ENCODE results near the gene RAP1GAP2. TPM values are rescaled to one million over a fixed set of nuclear protein-coding genes. Genes with fewer than 3 reads are reported as not detected.

Gene RAP1GAP2
- total RNA-seq, 4 donors from 2014 or later = 4.9 to 12.4 (median 10.0) TPM

DNA sequence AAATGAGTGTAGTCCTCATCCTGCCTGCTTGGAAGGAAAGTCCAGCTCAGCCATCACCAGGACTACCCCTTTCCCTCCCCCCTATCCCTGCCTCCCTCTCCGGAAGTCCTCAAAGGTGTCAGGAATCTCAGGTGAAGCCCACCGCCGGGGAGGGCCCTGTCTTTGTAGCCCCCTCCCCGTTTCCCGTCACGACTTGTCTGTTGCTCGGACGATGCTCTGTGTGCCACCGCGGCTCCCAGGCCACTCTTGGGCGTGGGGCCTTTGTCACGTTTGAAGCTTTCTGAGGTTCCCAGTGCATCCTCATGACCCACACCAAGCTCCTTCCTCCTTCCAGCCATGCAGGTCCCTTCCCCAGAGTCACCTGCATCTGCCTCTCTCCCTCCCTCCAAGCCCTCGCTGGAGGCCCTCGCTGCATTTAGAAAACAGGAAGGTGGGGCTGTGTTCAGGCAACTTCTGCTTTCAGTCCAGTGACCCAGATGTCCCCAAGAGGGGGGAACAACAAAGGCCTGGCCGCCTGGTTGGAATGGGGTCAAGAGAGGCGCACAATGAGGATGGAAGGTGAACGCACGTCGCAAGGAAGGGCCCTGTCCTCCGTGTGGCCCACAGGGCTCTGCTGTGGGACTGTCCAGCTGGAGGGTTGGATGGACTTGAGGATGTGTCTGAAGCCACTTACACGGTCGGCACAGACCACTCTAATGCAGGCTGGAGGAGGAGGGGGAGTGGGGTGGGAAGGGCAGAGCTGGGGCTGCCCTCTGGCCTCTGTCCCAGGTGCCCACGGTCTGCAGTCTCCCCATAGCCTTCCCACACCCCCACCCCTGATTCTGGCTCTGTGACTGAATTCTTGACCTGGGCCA lies 207.3 kb downstream of the RAP1GAP2 start:
- WGBS, 2 donors = 52 to 80% methylated on average over 2 to 15 of the region's 23 CpGs
- H3K4me3 ChIP-seq = peak overlapping the region; percentile 10 to 54 (median 35)
- no peaks in the 10 kb centered on the region for H3K27me3 ChIP-seq
- H3K4me1 ChIP-seq = peaks cover 23 to 38% (median 25%) of the 10 kb centered on the region in 3 donors
- intact Hi-C loops (cut with DNase I) = no loop called here
- DNase-seq = no peak
- TF ChIP-seq, protein P1, sequence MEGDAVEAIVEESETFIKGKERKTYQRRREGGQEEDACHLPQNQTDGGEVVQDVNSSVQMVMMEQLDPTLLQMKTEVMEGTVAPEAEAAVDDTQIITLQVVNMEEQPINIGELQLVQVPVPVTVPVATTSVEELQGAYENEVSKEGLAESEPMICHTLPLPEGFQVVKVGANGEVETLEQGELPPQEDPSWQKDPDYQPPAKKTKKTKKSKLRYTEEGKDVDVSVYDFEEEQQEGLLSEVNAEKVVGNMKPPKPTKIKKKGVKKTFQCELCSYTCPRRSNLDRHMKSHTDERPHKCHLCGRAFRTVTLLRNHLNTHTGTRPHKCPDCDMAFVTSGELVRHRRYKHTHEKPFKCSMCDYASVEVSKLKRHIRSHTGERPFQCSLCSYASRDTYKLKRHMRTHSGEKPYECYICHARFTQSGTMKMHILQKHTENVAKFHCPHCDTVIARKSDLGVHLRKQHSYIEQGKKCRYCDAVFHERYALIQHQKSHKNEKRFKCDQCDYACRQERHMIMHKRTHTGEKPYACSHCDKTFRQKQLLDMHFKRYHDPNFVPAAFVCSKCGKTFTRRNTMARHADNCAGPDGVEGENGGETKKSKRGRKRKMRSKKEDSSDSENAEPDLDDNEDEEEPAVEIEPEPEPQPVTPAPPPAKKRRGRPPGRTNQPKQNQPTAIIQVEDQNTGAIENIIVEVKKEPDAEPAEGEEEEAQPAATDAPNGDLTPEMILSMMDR (IDR thresholded peaks at IDR 0.05) = no peak
- no peak for TF ChIP-seq POLR2A (IDR thresholded peaks at IDR 0.05)
- H3K27ac ChIP-seq = peak overlapping the region; percentile 62 to 91 (median 85)
- no peaks in the 10 kb centered on the region for H3K9me3 ChIP-seq
- peaks cover 0 to 35% (median 4%) of the 10 kb centered on the region in 3 donors for H3K36me3 ChIP-seq

DNA sequence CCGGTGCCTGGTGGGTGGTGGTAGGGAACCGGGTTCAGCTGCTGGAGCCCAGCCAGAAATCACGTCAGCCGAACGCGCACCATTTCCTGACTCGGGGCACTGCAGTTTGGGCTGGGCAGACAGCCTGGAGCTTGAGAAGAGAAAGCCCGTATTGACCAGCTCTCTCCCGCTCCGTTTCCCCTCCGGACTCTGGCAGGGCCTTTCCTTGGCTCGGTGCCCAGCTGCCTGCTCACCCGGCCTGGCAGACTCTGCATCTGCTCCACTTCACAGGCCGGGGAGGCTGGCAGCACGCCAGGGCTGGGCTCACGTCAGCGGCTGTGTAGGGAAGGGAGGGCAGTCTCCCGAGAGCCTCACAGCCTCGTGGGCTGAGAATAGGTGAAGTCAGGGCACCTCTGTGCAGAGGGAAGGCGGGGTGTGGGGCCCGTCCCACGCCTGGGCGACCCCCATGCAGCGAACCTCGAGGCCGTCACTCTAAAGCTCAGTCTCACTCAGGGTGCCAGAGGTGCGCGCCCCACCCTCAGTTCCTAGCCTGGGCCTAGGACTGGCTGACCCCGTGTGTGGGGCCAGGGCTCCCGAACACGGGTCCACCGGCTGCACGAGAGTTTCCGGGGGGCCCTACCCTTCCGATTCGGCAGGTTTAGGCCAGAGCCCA lies 208.0 kb downstream of the RAP1GAP2 start:
- Histone ChIP-seq H3K27me3 (no peaks in the 10 kb centered on the region), H3K36me3 (peaks cover 0 to 35% (median 7%) of the 10 kb centered on the region in 3 donors), H3K4me3 (peak overlapping the region; percentile 10 to 54 (median 35)), H3K27ac (peak overlapping the region; percentile 62 to 91 (median 85)), H3K9me3 (no peaks in the 10 kb centered on the region), H3K4me1 (peaks cover 23 to 38% (median 25%) of the 10 kb centered on the region in 3 donors)
- 13 to 37% methylated on average over 10 to 15 of the region's 36 CpGs for WGBS, 2 donors
- TF ChIP-seq, protein P1 (IDR thresholded peaks at IDR 0.05) = no peak
- no peak for TF ChIP-seq POLR2A (IDR thresholded peaks at IDR 0.05)
- intact Hi-C loops (cut with DNase I) = no loop called here
- peak; percentile 77 for DNase-seq

GRCh38 chr17:3004925-3005324 lies 208.7 kb downstream of the RAP1GAP2 start:
- Histone ChIP-seq H3K27me3 (no peaks in the 10 kb centered on the region), H3K9me3 (no peaks in the 10 kb centered on the region), H3K36me3 (peaks cover 0 to 39% (median 7%) of the 10 kb centered on the region in 3 donors), H3K4me3 (peak overlapping the region in 1 of 4 donors; percentile 54), H3K4me1 (peaks cover 23 to 38% (median 25%) of the 10 kb centered on the region in 3 donors), H3K27ac (peak overlapping the region in 3 of 4 donors; percentile 85 to 91 (median 85))
- intact Hi-C loops (cut with DNase I) = no loop called here
- TF ChIP-seq, protein P1 (IDR thresholded peaks at IDR 0.05) = no peak
- no peak for TF ChIP-seq POLR2A (IDR thresholded peaks at IDR 0.05)
- no peak for DNase-seq
- WGBS, 2 donors = 68 to 97% methylated on average over 7 to 8 of the region's 13 CpGs

- DNase-seq = no peak
- Histone ChIP-seq H3K9me3 (no peaks in the 10 kb centered on the region), H3K27ac (no peak overlapping the region), H3K4me1 (peaks cover 23 to 38% (median 25%) of the 10 kb centered on the region in 3 donors), H3K27me3 (no peaks in the 10 kb centered on the region), H3K36me3 (peaks cover 0 to 44% (median 7%) of the 10 kb centered on the region in 3 donors), H3K4me3 (no peak overlapping the region)
- intact Hi-C loops (cut with DNase I) = no loop called here
- TF ChIP-seq POLR2A (IDR thresholded peaks at IDR 0.05) = no peak
- TF ChIP-seq, protein P1 (IDR thresholded peaks at IDR 0.05) = no peak
- WGBS, 2 donors = 90 to 98% methylated on average over 7 of the region's 12 CpGs
Measured at GRCh38 chr17:3005696-3006095, 209.5 kb downstream of the RAP1GAP2 start.

- no peaks in the 10 kb centered on the region for H3K27me3 ChIP-seq
- H3K4me1 ChIP-seq = peaks cover 23 to 37% (median 25%) of the 10 kb centered on the region in 3 donors
- no peak for DNase-seq
- H3K27ac ChIP-seq = no peak overlapping the region
- no peak overlapping the region for H3K4me3 ChIP-seq
- TF ChIP-seq POLR2A (IDR thresholded peaks at IDR 0.05) = no peak
- TF ChIP-seq, protein P1 (IDR thresholded peaks at IDR 0.05) = no peak
- intact Hi-C loops (cut with DNase I) = no loop called here
- WGBS, 2 donors = 73 to 84% methylated on average over 2 to 4 of the region's 4 CpGs
- peaks cover 0 to 48% (median 7%) of the 10 kb centered on the region in 3 donors for H3K36me3 ChIP-seq
- no peaks in the 10 kb centered on the region for H3K9me3 ChIP-seq
Measured at GRCh38 chr17:3006801-3007200, 210.6 kb downstream of the RAP1GAP2 start.
